Measurements from ENCODE around the gene CCDC69. TPM values are rescaled to one million over a fixed set of nuclear protein-coding genes. Genes with fewer than 3 reads are reported as not detected.

CCDC69 gene
- total and polyA plus RNA-seq, 10 of the 15 experiments (the other 5 are each of a cell fraction or from before 2014, with no cell fraction given): 13.5 to 106 (median 70.1) TPM

GRCh38 chr5:151213803-151214613 lies 9.9 kb downstream of the CCDC69 start (continued):
- TF ChIP-seq KLF5 (IDR thresholded peaks at IDR 0.05; ENCODE audit: partially characterized antibody) (no peak), MEF2B (IDR thresholded peaks at IDR 0.05; ENCODE audit: partially characterized antibody, poor library complexity, severe bottlenecking) (peak; percentile 94), ZNF24 (IDR thresholded peaks at IDR 0.05) (no peak), NFIC (IDR thresholded peaks at IDR 0.05; ENCODE audit: low read depth, low read length) (no peak), PRDM15 (CRISPR knock-in tag; IDR thresholded peaks at IDR 0.05) (0 out of 2 replicates have a peak, but pooled peaks have one; percentile 59), IKZF1 (conservative IDR thresholded peaks at IDR 0.05) (peak; percentile 58)

GRCh38 chr5:151212406-151212798 lies 11.5 kb downstream of the CCDC69 start:
- DNase-seq (ENCODE audit: low read depth, low spot score): peak; percentile 56
- Histone ChIP-seq H3K9me3 (replicated peaks; ENCODE audit: control insufficient read depth, insufficient read depth, low read length) (no peaks in the 10 kb centered on the region), H4K20me1 (ENCODE audit: control insufficient read depth, insufficient read depth) (no peaks in the 10 kb centered on the region), H3K79me2 (ENCODE audit: control insufficient read depth, insufficient read depth, low read length) (peaks cover 63% of the 10 kb centered on the region), H3K4me1 (ENCODE audit: control insufficient read depth, insufficient read depth, low read length) (peaks cover 54% of the 10 kb centered on the region), H3K4me3 (peak overlapping the region; percentile 74), H3K4me2 (ENCODE audit: control insufficient read depth, insufficient read depth) (peak overlapping the region; percentile 95), H3K27ac (ENCODE audit: control insufficient read depth, insufficient read depth) (peak overlapping the region; percentile 99), H2AFZ (ENCODE audit: control insufficient read depth, low read depth, low read length) (no peak overlapping the region; the same call in 1 of the 2 replicates), H3K36me3 (ENCODE audit: control insufficient read depth in 2 of 2, insufficient read depth in 2 of 2, low read length in 1 of 2) (peaks cover under 1 to 4% of the 10 kb centered on the region in 2 experiments; a peak in 2 of 4 replicates), H3K27me3 (replicated peaks in 1 of 2; ENCODE audit: control insufficient read depth in 2 of 2, insufficient read depth in 2 of 2, low read length in 1 of 2) (no peaks in the 10 kb centered on the region), H3K9ac (ENCODE audit: control insufficient read depth, insufficient read depth, low read length) (peak overlapping the region; percentile 94)
- POLR2A ChIA-PET: interaction anchor here (0.5 to 17.1 kb wide), 18 partner anchors 10 to 142 kb away, joined by 3 to 290 read pairs (median 8); partner anchors contain the start of genes ANXA6, CCDC69 and GM2A
- 10% methylated on average over 3 of the region's 3 CpGs for WGBS (ENCODE audit: insufficient coverage, insufficient replicate concordance, low lambda C conversion rate, missing lambda C conversion rate)
- SMC1A ChIA-PET (ENCODE audit: uncharacterized antibody, unreplicated experiment): interaction anchor here (0.6 to 18.6 kb wide), 19 partner anchors 10 to 477 kb away, joined by 3 to 325 read pairs (median 9); partner anchors contain the start of genes ANXA6, CCDC69, GM2A and TNIP1
- CTCF ChIA-PET: interaction anchor here (0.7 to 17.0 kb wide), 13 partner anchors 11 to 88 kb away, joined by 3 to 293 read pairs (median 10); partner anchors contain the start of genes CCDC69 and GM2A
- ATAC-seq: peak; percentile 14
- RAD21 ChIA-PET (ENCODE audit: unreplicated experiment): interaction anchor here (1.0 to 7.6 kb wide), 17 partner anchors 10 to 130 kb away, joined by 3 to 156 read pairs (median 22); partner anchors contain the start of genes ANXA6, CCDC69, GM2A and TNIP1
- in situ Hi-C loops (cut with MboI): no loop called here
- intact Hi-C loops (cut with micrococcal nuclease; ENCODE audit: unreplicated experiment): loop anchor here (5.0 kb wide), 1 partner anchor 130 kb away; the partner anchor contains the start of gene TNIP1
- BruUV-seq (replicated peaks): no TSS peak
- FAIRE-seq: no peak
- TF ChIP-seq PKNOX1 (IDR thresholded peaks at IDR 0.05) (no peak), DPF2 (IDR thresholded peaks at IDR 0.05) (0 out of 2 replicates have a peak, but pooled peaks have one; percentile 12), WRNIP1 (IDR thresholded peaks at IDR 0.05; ENCODE audit: borderline replicate concordance, low read depth, low read length) (no peak), POU2F2 (IDR thresholded peaks at IDR 0.05; ENCODE audit: borderline replicate concordance, low read depth, low read length) (0 out of 3 replicates have a peak, but pooled peaks have one; percentile 4), E4F1 (IDR thresholded peaks at IDR 0.05; ENCODE audit: borderline replicate concordance, partially characterized antibody) (no peak), LARP7 (IDR thresholded peaks at IDR 0.05) (0 out of 2 replicates have a peak, but pooled peaks have one; percentile 24), JUNB (IDR thresholded peaks at IDR 0.05) (no peak)

Data from GM12878 (cell line).